ENCODE results near the gene CARM1. TPM values are rescaled to one million over a fixed set of nuclear protein-coding genes. Genes with fewer than 3 reads are reported as not detected.
A peak's percentile ranks its signal among the peaks of the same experiment; 100 is the strongest.

CARM1 gene
- total RNA-seq, 4 donors from 2014 or later = 12.2 to 14.8 (median 13.1) TPM

DNA sequence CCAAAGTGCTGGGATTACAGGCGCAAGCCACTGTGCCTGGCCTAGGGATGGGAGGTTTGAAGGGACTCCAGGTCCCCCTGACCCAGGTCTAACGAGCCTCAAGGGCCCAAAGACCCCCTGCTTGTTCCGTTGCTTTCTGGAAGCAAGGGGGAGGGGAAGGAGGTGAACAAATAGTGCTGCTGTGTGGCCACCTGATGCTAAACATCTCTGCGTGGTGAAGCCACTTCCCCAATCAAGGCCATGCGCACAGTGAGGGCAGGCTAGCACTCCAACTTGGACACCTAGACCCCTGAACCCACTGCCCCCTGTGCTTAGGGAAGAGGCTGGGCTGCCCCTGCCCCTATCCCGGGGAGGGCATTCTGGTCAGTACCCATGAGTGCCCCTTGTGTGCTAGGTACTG lies 24.0 kb downstream of the CARM1 start:
- H3K4me3 ChIP-seq (replicated peaks in 1 of 3) = no peak overlapping the region
- 84 to 98% methylated on average over 4 to 5 of the region's 6 CpGs for WGBS, 2 donors
- no peak for TF ChIP-seq POLR2A (IDR thresholded peaks at IDR 0.05)
- peaks cover 0 to 15% of the 10 kb centered on the region in 2 donors for H3K4me1 ChIP-seq
- no peaks in the 10 kb centered on the region for H3K9me3 ChIP-seq
- no peak overlapping the region for H3K27ac ChIP-seq
- DNase-seq = no peak
- intact Hi-C loops (cut with DNase I) = no loop called here
- H3K27me3 ChIP-seq = no peaks in the 10 kb centered on the region
- H3K36me3 ChIP-seq = no peaks in the 10 kb centered on the region

DNA sequence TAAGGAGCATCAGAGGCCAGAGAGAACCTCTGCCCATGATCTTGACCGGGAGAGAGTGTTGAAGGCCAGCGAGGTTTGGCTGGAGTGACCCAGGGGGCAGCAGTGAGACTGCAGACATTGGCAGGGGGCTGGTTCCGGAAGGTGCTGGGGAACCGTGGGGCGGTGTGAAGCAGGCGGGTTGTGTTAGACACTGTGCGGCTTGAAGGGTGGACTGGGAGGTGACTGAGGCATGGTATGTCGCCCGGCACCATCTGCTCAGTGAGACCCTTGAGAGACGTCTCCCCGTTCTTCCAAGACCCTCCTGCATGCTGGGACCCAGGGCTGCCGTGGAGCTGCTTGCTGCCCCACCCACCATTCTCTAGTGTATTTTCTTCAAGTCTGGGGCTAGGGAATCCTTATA lies 24.6 kb downstream of the CARM1 start:
- intact Hi-C loops (cut with DNase I) = no loop called here
- Histone ChIP-seq H3K27ac (no peak overlapping the region), H3K9me3 (no peaks in the 10 kb centered on the region), H3K4me1 (peaks cover 0 to 15% of the 10 kb centered on the region in 2 donors), H3K4me3 (replicated peaks in 1 of 3) (no peak overlapping the region), H3K36me3 (no peaks in the 10 kb centered on the region), H3K27me3 (no peaks in the 10 kb centered on the region)
- TF ChIP-seq POLR2A (IDR thresholded peaks at IDR 0.05) = no peak
- 79 to 86% methylated on average over 12 of the region's 12 CpGs for WGBS, 2 donors
- DNase-seq = no peak

GRCh38 chr19:10896851-10897526 lies 25.6 kb downstream of the CARM1 start:
- WGBS, 2 donors = 76 to 78% methylated on average over 7 of the region's 7 CpGs
- Histone ChIP-seq H3K9me3 (no peaks in the 10 kb centered on the region), H3K4me1 (peaks cover 5 to 15% of the 10 kb centered on the region in 2 donors), H3K27me3 (no peaks in the 10 kb centered on the region), H3K27ac (no peak overlapping the region), H3K4me3 (replicated peaks in 1 of 3) (no peak overlapping the region), H3K36me3 (no peaks in the 10 kb centered on the region)
- intact Hi-C loops (cut with DNase I) = no loop called here
- DNase-seq = no peak
- no peak for TF ChIP-seq POLR2A (IDR thresholded peaks at IDR 0.05)

DNA sequence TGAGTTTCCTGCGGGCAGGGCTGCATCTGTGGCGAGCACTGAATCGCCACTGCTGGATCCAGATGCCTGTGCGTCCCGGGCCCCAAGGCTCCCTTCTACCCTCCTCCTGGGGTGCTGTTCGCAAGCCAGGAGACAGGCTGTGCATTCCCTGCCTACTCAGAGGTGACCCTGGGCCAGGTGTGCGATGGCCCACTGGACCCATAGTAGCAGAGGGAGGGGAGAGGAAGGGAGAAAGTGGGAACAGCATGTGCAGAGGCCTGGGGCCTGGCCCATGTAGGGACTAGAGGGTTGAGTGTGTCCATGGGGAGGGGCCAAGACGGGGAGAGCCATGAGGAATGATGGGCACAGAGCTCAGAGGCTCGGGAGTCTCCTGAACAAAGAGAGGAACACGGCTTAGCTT lies 27.3 kb downstream of the CARM1 start:
- intact Hi-C loops (cut with DNase I) = no loop called here
- Histone ChIP-seq H3K27me3 (no peaks in the 10 kb centered on the region), H3K27ac (no peak overlapping the region), H3K36me3 (no peaks in the 10 kb centered on the region), H3K4me1 (peaks cover 6 to 15% of the 10 kb centered on the region in 2 donors), H3K9me3 (no peaks in the 10 kb centered on the region), H3K4me3 (replicated peaks in 1 of 3) (no peak overlapping the region)
- 64 to 71% methylated on average over 5 to 7 of the region's 10 CpGs for WGBS, 2 donors
- TF ChIP-seq POLR2A (IDR thresholded peaks at IDR 0.05) (no peak), CTCF (IDR thresholded peaks at IDR 0.05) (no peak)
- peak in 1 of 2 donors; percentile 10 for DNase-seq

- Histone ChIP-seq H3K27ac (peak overlapping the region in 1 of 3 donors; percentile 48), H3K4me3 (replicated peaks in 1 of 3) (no peak overlapping the region), H3K27me3 (no peaks in the 10 kb centered on the region), H3K36me3 (no peaks in the 10 kb centered on the region), H3K9me3 (no peaks in the 10 kb centered on the region), H3K4me1 (peaks cover 6 to 15% of the 10 kb centered on the region in 2 donors)
- no peak for TF ChIP-seq POLR2A (IDR thresholded peaks at IDR 0.05)
- no peak for TF ChIP-seq CTCF (IDR thresholded peaks at IDR 0.05)
- intact Hi-C loops (cut with DNase I) = no loop called here
- peak; percentile 37 to 64 for DNase-seq
- 63 to 70% methylated on average over 4 to 7 of the region's 10 CpGs for WGBS, 2 donors
These were observed 27.8 kb downstream of the CARM1 start for GRCh38 chr19:10899151-10899653.

DNA sequence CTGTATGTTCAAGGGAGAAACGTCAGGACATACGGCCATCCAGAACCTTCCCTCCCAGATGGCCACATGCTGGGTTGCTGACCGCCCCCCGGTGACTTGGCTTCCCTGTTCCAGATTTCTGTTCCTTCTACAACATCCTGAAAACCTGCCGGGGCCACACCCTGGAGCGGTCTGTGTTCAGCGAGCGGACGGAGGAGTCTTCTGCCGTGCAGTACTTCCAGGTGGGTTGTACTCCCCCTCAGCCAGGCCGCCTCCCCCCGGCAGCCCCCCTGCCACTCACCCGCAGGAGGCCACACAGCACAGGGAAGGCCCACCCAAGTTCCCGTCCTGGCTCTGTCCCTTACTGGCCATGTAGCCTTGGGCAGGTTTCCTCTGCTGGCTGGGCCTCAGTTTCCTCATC lies 36.6 kb downstream of the CARM1 start:
- no peak for DNase-seq
- WGBS, 2 donors = 83 to 97% methylated on average over 4 to 13 of the region's 14 CpGs
- peaks cover 31 to 33% of the 10 kb centered on the region in 2 donors for H3K36me3 ChIP-seq
- intact Hi-C loops (cut with DNase I) = no loop called here
- no peaks in the 10 kb centered on the region for H3K9me3 ChIP-seq
- no peak for TF ChIP-seq POLR2A (IDR thresholded peaks at IDR 0.05)
- no peak for TF ChIP-seq CTCF (IDR thresholded peaks at IDR 0.05)
- H3K4me1 ChIP-seq = no peaks in the 10 kb centered on the region
- H3K27ac ChIP-seq = no peak overlapping the region
- no peak overlapping the region for H3K4me3 ChIP-seq (replicated peaks in 1 of 3)
- no peaks in the 10 kb centered on the region for H3K27me3 ChIP-seq

All from thyroid gland (tissue), 4 donors.